ENCODE measurements around the gene RBM18.

The RBM18 gene, protein sequence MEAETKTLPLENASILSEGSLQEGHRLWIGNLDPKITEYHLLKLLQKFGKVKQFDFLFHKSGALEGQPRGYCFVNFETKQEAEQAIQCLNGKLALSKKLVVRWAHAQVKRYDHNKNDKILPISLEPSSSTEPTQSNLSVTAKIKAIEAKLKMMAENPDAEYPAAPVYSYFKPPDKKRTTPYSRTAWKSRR
- total RNA-seq: 22.6 to 49.6 (median 35.5) reads per million in 18 experiments

DNA sequence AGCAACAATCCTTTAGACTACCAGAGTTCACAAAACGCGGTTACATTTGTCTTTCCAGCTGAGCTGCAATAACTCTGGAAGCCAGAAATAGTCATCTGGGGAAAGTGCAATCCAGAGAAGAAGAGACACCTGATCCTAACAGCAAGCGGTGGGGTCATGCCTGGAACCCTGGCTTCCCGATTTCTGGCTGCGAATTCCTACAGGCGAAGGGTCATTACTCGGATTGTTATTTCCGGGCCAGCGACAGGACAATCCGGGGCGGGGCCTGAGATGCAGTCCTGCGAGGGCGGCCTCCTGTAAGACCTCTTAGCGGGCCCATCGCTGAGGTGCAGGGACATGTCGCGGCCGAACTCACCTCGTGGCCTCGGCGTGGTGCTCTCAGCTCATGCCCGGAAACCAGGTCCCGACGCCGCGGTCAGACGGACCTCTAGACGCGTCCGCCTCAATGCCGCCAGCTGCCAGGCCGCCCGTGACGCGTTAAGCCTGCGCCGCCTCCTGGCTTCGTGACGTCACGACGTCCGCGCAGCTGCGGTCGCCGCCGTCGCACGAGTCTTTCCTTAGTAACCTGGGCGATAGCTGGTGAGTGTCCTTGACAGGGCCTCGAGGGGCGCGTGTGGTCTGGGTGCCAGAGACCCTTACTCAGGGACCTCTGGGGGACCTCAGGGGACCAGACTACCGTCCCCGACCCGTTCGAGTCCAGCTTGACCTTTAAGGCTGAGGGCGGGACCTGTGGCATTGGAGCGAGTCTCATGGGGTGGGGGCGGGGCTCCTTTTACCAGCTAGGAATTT lies at the start of gene RBM18, which contains the start of gene MRRF:
RBM18 (minus strand) TSS at position 481 of the 789 bp plus-strand sequence. CDS start 3,348 bp downstream, outside the sequence.
MRRF (plus strand) TSS at position 523 of the 789 bp plus-strand sequence. CDS start 6,010 bp downstream, outside the sequence.
- DNase-seq: peak; percentile 91 to 94

DNA sequence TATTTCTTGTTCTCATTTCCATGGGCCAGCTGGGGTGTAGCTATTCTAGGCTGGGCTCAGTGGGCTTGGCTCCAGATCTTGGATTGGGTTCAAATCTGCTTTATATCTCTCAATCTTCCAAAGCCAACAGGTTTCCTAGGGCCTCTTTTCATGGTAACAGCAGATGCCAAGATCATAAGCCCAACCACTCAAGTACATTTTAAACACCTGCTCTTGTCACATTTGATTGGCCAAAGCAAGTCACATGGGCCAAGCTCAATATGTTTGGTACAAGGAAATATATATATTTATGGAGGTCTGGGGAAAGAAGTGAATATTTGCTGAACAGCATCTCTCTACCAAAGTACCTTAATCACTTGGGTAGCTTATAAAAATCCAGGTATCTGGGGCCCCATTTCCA lies 49.5 kb upstream of the RBM18 start:
- DNase-seq: no peak

DNA sequence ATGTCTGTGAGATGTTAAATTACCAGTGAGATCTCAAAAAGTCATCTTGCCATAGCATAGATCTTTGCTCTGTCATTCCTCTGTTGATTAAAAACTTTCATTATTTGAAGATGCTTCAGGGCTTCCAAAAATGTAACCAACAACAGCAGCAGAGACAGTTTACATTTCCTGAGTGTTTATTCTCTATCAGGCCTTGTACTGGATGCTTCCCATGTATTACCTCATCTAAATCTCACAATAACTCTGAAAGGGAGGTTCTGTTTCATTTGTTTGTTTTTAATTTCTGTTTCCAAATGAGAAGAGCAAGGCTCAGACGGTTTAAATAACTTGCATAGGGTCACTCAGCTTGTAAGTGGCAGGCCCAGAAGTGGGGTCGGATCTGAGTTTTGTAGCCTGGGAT lies 45.2 kb upstream of the RBM18 start:
- DNase-seq: no peak

DNA sequence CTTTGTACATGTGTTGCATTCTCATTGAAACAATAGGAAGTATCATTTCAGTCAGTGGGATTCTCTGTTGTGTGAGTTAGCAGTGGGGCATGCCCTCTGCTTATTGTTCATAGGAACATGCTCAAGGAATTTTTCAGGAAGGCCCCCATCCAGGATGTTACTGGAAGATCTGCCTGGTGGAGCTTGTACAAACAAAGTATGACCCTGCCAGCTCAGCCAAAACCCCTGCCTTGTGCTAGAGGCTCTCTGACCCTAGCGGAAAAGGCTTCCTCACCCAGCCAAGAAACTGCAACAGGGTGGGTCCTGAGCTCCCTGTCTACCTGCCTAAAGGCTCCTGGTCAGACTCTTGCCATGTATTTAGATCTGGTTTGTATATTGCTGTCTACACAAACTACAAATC lies 43.3 kb upstream of the RBM18 start:
- DNase-seq: no peak

DNA sequence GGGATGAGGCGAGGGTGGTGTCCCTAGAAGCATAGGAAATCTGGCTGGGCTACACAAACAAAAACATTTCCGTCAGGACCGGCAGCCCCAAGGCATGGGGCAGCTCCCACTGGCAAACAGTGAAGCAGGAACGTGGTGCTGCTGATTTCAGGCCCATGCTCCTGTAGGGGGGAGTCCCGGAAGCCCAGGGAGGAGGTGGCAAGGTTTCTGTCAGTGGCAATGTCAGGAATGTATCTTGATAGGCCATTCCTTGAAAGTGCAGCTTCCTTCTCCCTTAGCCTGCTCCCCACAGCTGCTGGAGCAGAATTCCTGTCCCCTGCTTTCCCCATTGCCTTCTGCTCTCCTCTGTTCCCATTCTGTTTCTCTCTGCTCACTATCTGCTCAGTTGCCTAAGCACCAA lies 42.4 kb upstream of the RBM18 start:
- DNase-seq: no peak

DNA sequence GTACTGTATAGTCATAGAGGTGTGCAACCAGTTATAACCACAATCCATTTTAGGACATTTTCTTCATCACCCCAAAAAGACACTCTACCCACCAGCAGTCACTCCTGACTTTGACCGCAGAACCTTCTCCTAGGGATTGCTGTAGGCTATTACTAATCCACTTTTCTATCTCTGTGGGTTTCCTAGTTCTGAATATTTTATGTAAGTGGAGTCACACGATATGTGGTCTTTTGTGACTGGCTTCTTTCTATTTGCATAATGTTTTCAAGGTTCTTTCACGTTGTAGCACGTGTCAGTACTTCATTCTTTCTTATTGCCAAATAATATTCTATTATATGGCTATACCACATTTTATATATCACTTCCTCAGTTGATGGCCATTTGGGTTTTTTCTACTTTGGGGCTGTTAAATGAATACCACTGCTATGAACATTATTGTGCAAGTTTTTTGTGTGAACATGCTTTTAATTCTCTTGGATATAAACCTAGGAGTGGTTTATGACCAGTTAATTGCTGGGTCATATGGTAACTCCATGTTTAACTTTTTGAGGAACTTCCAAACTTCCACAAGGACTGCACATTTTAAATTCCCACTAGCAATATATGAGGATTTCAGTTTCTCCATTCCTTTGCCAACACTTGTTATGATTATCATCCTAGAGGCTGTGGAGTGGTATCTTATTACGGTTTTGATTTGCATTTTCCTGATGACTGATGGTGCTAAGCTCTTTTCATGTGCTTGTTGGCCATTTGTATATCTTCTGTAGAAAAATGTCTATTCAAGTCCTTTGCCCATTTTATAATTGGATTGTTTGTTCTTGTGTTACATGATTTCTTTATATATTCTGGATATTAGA lies 37.8 kb upstream of the RBM18 start:
- no peak for DNase-seq

DNA sequence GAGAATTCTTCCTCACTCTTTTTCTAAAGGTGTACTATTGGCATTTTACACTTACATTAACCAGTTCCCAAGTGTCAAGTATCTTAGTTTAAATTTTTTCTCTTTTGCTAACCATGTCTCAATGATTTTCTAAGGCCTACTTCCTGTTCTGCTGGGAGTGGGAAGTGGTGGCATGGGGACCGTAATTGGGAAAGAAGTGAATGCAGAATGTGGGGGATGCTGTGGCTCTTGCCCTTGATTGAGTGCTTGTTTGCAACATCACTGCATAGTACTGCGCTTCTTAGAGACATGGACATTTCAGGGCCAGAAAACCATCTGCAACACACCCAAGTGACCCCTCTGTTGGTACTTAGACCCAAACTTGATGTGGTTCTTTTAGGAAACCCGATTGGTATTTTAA lies 32.9 kb upstream of the RBM18 start:
- peak; percentile 90 to 93 for DNase-seq

DNA sequence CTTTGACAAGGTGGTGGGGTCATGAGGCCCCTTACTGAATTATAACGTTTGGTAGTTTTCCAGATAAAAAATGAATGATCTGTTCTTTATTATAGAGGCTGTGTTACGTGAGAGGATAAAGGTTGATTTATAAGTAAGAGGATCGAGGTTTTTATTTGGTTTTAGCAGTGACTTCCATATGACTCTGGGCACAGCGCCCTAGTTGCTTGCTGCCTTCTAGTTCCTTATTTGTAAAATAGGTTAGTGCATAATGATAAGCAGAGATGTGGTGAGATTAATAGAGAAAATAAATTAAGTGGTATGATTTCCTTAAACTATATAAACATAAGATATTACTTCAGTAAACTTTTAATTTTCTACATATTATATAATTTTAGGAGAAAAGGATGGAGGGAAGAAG lies 29.9 kb upstream of the RBM18 start:
- no peak for DNase-seq

DNA sequence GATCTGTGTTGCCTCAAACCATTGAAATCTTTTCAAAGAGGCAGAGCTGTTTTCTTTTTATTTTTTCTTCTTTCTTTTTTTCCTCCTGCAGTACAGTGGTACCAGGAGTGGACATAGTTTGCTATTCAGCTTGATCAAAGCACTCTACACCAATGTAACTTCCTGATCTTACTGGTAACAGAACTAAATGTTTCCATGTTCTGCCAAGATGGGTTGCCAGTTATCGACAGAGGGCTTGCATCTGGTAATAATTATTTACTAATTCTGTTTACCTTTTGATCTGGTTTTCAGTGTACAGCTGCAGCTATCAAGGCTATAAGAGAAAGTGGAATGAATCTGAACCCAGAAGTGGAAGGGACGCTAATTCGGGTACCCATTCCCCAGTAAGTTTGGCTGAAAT lies 26.8 kb upstream of the RBM18 start:
- DNase-seq: no peak

DNA sequence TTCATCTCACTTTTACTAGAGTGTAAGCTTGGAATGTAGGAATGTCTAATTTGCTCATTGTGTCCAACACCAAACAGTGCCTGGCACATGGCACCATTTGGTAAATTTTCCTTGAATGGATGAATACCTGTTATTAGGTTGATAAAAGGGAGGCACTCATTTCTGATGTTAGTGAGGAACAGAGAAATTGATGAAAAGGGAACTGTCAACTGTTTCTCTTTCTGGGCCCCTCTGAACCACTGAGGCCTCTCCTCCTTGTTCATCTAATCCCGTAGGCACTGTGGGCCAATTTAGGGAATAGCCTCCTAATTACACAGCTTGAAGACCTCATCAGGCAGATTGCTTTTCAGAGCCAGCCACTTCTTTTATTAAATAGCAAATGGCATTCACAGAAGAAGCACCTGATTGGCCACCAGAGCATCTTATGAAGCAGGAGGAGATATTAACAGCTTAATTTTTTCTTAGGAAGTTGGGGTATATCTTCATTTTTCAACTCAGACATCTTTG lies 22.6 kb upstream of the RBM18 start:
- no peak for DNase-seq

DNA sequence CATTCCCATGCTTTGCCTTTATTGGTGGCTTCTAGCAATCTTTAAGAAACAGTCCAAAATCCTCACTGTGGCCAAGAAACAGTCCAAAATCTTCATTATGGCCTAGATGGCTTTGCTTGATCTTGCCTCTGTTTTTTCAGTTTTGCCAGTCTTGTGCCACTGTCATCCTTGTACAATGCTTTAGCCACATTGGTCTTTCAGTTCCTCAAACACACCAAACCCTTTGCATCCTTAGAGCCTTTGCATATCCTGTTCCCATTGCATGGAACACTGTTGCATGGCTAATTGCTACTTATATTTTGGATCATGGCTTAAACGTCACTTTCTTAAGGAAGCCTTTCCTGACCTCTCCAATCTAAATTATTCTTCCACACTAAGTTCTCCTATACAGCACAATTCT lies 22.1 kb upstream of the RBM18 start:
- peak; percentile 17 to 30 for DNase-seq

DNA sequence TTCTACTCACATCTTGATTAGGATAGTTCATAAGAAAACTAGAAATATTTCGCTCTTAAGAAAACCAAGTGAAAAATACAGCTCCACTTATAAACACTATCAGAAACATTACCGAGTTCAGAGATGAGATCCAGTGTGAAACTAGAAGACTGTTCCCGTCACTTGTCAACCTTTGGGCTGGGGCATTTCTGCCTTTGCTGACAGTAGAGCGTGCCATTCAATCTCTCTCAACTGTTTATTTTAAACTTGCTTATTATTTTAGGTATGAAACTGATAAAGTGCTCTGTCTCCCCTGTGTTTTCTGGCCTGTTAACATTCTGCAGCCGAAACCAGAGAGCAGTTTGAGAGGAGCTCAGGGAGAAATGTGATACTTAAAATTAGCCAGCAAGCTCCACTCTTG lies 16.7 kb upstream of the RBM18 start:
- DNase-seq: no peak

DNA sequence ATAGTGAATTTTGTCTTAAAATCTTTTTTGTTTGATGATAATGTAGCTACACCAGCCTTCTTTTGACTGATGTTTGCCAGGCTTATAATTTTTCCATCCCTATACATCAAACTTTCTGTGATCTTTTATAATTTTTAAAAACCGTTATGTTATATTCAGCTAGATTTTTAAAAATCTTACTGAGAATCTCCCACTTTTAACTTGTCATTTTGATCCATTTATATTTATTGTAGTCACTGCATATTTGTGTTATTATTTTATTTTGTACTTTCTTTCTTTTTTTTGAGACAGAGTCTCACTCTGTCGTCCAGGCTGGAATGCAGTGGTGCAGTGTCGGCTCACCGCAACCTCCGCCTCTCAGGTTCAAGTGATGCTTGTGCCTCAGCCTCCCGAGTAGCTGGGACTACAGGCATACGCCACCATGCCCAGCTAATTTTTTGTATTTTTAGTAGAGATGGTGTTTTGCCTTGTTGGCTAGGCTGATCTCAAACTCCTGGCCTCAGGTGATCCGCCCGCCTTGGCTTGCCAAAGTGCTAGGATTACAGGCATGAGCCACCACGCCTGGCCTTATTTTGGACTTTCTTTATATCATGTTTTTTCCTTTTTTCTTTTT lies 12.8 kb upstream of the RBM18 start:
- DNase-seq: no peak

DNA sequence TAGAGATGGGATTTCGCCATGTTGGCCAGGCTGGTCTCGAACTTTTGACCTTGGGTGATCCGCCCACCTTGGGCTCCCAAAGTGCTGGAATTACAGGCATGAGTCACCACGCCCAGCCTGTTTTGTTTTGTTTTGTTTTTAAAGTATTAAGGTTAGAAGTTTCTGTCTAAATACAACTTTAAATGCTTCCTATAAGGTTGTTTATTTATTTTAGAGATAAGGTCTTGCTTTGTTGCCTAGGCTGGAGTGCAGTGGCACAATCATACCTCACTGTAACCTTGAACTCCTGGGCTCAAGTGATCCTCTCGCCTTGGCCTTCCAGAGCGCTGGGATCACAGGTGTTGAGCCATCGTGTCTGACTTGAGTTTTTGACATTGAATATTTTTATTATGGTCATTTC lies 11.5 kb upstream of the RBM18 start:
- peak in 1 of 2 donors; percentile 9 for DNase-seq

DNA sequence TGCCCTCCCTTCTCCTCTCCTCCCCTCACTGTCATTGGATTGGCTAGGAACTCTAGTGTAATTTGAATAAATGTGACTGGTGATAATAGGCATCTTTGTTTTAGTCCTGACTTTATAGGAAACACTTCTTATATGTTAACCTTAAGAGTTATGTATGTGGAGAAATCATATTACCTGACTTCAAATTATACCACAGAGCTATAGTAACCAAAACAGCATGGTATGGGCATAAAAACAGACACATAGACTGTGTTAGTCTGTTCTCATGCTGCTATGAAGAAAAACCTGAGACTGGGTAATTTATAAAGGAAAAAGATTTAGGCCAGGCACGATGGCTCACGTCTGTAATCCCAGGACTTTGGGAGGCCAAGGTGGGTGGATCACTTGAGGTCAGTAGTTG lies 9.4 kb upstream of the RBM18 start:
- no peak for DNase-seq

DNA sequence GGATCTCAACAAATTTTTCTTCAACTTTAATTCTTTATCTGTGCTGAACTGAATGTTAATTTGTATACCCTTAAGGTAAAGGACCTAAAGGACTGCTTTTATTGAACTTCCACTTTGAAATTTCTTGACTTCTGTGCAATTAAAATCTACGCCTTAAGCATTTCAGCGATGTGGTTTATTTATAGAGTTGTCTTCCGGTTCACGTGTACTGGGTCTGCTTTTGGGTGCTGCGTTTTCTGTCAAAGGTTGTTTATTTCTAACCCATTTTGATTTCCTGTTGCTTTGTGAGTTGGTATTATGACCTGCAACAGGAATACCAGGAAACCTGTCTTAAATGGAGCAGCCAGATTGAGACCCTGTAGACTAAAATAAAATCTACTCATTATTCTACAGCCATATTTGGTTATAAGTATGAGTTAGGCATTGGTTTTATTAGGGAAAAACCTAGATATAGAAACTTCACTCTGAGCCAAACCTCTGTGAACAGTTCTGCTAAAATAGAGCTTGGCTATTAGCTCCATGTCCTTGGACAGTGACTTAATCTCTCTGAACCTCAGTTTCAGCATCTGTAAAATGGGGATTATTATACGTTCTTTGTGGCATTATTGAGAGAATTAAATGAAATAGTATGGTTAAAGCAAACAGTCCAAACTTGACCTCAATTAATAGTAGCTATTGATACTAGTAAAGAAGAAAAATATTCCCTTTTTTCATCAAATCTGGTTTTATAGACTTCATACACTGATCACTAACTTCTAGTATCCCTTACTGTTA lies 3.6 kb upstream of the RBM18 start:
- no peak for DNase-seq

DNA sequence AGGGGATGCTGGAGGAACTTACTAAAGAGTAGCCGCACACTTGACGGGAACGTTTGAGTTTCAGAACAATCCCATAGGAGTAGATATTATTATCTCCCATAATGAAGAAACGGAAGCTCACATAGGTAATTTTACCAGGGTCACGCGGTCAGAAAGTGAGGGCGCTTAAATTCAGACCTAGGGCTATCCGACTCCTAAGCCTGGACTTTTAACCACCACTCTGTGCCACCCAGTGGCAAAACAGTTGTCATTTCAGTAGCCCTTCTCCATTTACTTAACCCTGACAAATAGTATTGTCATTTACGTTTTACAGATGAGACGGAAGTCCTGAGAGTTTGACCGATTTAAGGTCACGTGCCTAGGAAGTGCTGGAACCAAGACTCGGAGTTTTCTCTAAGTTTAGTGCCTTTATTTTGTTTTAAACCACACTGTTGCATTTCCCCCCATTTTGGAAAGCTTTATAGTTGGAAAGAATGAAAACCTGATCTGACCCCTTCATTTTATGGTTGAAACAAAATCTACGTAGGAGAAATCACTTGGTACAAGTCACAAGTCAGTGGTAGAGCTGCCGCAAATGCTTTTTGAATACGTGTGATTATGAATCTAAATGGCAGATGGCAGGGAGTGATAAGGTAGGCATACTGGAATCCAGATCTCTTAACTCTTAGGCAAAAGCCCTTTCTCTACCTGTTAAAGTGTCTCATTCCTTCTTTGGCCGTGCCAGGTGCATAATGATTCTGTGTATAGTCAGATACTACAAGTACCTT lies 692 bp upstream of the RBM18 start:
- peak; percentile 60 to 64 for DNase-seq

DNA sequence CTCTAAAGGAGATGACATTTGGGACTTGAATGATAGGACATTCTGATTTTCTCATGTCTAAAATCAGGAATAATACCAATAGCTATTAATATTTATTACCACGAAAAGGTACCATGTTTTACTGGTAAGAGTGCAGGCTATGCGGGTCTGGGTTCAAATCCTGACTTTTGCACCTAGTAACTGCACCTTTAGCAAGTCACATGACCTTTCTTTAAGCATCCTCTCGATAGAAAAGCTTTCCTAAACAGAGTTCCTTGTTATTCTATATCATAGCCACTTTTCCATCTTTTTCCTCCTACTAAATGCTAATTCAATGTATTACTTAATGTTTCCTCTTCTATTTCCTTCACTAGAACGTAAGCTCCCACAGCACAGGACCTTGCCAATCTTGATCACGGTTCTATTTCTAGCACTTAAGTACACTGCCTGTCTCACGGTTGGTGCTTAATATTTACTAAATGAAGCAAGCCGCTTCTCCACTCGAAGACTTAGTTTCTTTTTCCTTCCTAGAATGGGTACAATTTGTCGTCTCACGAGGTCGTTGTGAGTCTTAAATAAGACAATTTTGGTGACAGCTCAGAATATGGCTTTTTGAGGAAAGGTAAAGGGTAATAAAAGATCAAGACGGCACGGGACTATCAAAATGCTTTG lies 816 bp downstream of the RBM18 start:
- peak; percentile 23 to 24 for DNase-seq

DNA sequence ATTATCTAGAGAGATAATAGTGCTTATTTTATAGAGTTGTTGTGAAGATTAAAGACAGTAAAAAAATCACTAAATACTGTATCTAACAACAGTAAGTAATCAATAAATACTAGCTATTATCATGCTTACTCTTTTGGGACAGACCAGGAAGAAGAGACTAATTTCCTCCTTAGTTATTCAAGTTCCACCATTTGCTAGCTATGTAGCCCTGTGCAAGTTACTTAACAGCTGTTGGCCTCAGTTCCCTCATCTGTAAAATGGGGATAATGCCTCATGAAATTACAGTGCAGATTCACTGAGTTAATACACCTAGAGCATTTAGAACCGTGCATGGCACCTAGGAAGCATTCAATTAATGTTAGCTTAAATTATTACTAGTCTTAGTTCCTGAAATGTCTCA lies 2.6 kb downstream of the RBM18 start:
- no peak for DNase-seq

DNA sequence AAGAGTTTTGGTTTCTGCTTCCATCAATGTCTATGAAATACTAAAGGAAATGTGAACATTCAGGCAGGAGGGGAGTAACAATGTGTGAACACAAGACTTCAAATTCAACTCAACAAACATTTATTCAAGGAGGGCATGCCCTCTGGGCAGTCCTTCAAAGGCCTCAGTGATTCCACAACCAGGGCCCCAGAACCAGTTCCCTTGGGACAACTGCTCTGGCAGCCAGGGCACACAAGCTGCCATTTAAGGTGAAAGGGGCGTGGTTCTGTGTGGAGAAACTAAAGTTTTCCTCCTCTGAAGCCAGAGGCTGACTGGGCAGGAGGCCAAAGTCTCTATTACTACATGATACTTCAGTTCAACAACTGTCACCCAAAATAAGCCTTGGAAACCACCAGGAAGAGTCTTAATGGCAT lies 3.2 kb downstream of the RBM18 start:
- DNase-seq: no peak
